Neural cell (in vitro differentiated cells): Measurements from ENCODE around the gene SMPX. TPM values are rescaled to one million over a fixed set of nuclear protein-coding genes. Genes with fewer than 3 reads are reported as not detected.

Experiments used
- H2AFZ ChIP-seq: fragments of 200-600, 300-800 bp; sonication (generic), shearing (Covaris generic); 2 replicates; pipeline ENCODE4 v1.6.0; 2014; ENCODE audit warnings: low read depth, mild to moderate bottlenecking, antibody characterized with exemption, low read length, moderate library complexity
- H3F3A ChIP-seq: fragments of 200-600 bp; shearing (Covaris generic); 2 replicates; pipeline ENCODE4 v1.6.1; 2016; ENCODE audit warnings: mild to moderate bottlenecking, moderate library complexity, mixed read lengths, antibody characterized with exemption, low read length; ENCODE audit not compliant: insufficient read depth, poor library complexity, severe bottlenecking
- H3K27ac ChIP-seq: fragments of 200-600, 300-800 bp; sonication (generic), shearing (Covaris generic); 2 replicates; pipeline ENCODE4 v1.5.1; 2014; ENCODE audit warnings: mild to moderate bottlenecking, low read length, moderate library complexity
- H3K27me3 ChIP-seq: fragments of 300-800, 200-600 bp; sonication (generic), shearing (Covaris generic); 2 replicates; pipeline ENCODE4 v1.6.0; 2014; ENCODE audit warnings: mild to moderate bottlenecking, low read depth, low read length, moderate library complexity; ENCODE audit not compliant: insufficient read depth
- H3K36me3 ChIP-seq: fragments of 300-800, 200-600 bp; sonication (generic), shearing (Covaris generic); 2 replicates; pipeline ENCODE4 v1.5.1; 2014; ENCODE audit warnings: mild to moderate bottlenecking, antibody characterized with exemption, low read length, moderate library complexity; ENCODE audit not compliant: insufficient read depth
- H3K4me2 ChIP-seq: fragments of 300-800, 200-600 bp; sonication (generic), shearing (Covaris generic); 2 replicates; pipeline ENCODE4 v1.6.0; 2014; ENCODE audit warnings: mild to moderate bottlenecking, low read length
- H3K4me3 ChIP-seq: fragments of 300-800, 200-600 bp; sonication (generic), shearing (Covaris generic); 2 replicates; pipeline ENCODE4 v1.5.1; 2014; ENCODE audit warnings: mild to moderate bottlenecking, low read length, moderate library complexity
- H3K79me2 ChIP-seq: fragments of 200-600 bp; shearing (Covaris generic); replicated peaks from 2 replicates; pipeline ENCODE4 v1.6.0; 2014; ENCODE audit warnings: mild to moderate bottlenecking, low read length, moderate library complexity; ENCODE audit not compliant: insufficient read depth
- H3K9ac ChIP-seq: fragments of 300-800, 200-600 bp; sonication (generic), shearing (Covaris generic); 2 replicates; pipeline ENCODE4 v1.6.1; 2016; ENCODE audit warnings: mild to moderate bottlenecking, low read length, mixed read lengths
- H3K9me2 ChIP-seq: fragments of 200-600 bp; shearing (Covaris generic); 2 replicates; pipeline ENCODE4 v1.6.1; 2016; ENCODE audit warnings: mild to moderate bottlenecking, low read length, mixed read lengths; ENCODE audit not compliant: insufficient read depth
- H3K9me3 ChIP-seq: fragments of 200-600, 300-800 bp; sonication (generic), shearing (Covaris generic); 2 replicates; pipeline ENCODE4 v1.6.1; 2016; ENCODE audit warnings: mild to moderate bottlenecking, mixed run types, low read length, moderate library complexity, mixed read lengths
- H4K20me1 ChIP-seq: fragments of 200-600 bp; shearing (Covaris generic); 2 replicates; pipeline ENCODE4 v1.6.1; 2016; ENCODE audit warnings: mild to moderate bottlenecking, mixed run types; ENCODE audit not compliant: insufficient read depth
- EP300 ChIP-seq: fragments of 450-650 bp; conservative IDR thresholded peaks from 2 replicates; pipeline ENCODE4 v1.6.1; 2014; ENCODE audit warnings: antibody characterized with exemption, mild to moderate bottlenecking, moderate library complexity; ENCODE audit not compliant: poor library complexity, severe bottlenecking
- EZH2 ChIP-seq: fragments of 200-600, 300-800 bp; shearing (Covaris generic), sonication (generic); IDR thresholded peaks from 2 replicates; pipeline ENCODE4 v1.6.1; 2014; ENCODE audit warnings: antibody characterized with exemption, low read length, borderline replicate concordance, mild to moderate bottlenecking; ENCODE audit not compliant: insufficient read depth, poor library complexity, severe bottlenecking
- MXI1 ChIP-seq: fragments of 450-650 bp; conservative IDR thresholded peaks from 2 replicates; pipeline ENCODE4 v1.6.1; 2014; ENCODE audit warnings: antibody characterized with exemption, mild to moderate bottlenecking; ENCODE audit not compliant: poor library complexity, severe bottlenecking
- POLR2AphosphoS5 ChIP-seq: IDR thresholded peaks from 2 replicates; pipeline ENCODE4 v1.6.1; 2012
- RAD21 ChIP-seq: fragments of 450-650 bp; conservative IDR thresholded peaks from 2 replicates; pipeline ENCODE4 v1.6.1; 2014; ENCODE audit warnings: antibody characterized with exemption, mild to moderate bottlenecking, moderate library complexity
- REST ChIP-seq: IDR thresholded peaks from 2 replicates; pipeline ENCODE4 v1.6.1; 2012; ENCODE audit warnings: borderline replicate concordance
- SMC3 ChIP-seq: fragments of 450-650 bp; conservative IDR thresholded peaks from 2 replicates; pipeline ENCODE4 v1.6.1; 2014; ENCODE audit warnings: antibody characterized with exemption, mild to moderate bottlenecking, moderate library complexity; ENCODE audit not compliant: poor library complexity
- TAF1 ChIP-seq: IDR thresholded peaks from 2 replicates; pipeline ENCODE4 v1.6.1; 2012; ENCODE audit warnings: low read depth
- polyA plus RNA-seq: library from polyadenylated mRNA; depleted of rRNA; stranded (reverse); fragments of >200 nt; gene quantifications from 2 replicates; pipeline ENCODE4 v1.2.3, GENCODE V29; 2014
- TF ChIP-seq, protein P1 (sequence below): fragments of 450-650 bp; IDR thresholded peaks from 2 replicates; pipeline ENCODE4 v1.5.1; 2014; ENCODE audit warnings: antibody characterized with exemption, mild to moderate bottlenecking, moderate library complexity; ENCODE audit not compliant: poor library complexity, severe bottlenecking

Gene SMPX
- polyA plus RNA-seq, 1 donor from 2014 or later: 0.53 TPM

GRCh38 chrX:21799767-21800166 lies 41.9 kb upstream of the SMPX start:
- no peaks in the 10 kb centered on the region for H4K20me1 ChIP-seq
- no peaks in the 10 kb centered on the region for H3K79me2 ChIP-seq
- no peaks in the 10 kb centered on the region for H3K9me3 ChIP-seq
- H3K4me3 ChIP-seq: no peak overlapping the region
- no peaks in the 10 kb centered on the region for H3K27me3 ChIP-seq
- no peak overlapping the region for H3K4me2 ChIP-seq
- no peaks in the 10 kb centered on the region for H3F3A ChIP-seq
- no peaks in the 10 kb centered on the region for H3K36me3 ChIP-seq
- no peaks in the 10 kb centered on the region for H3K9me2 ChIP-seq
- no peak overlapping the region for H2AFZ ChIP-seq
- TF ChIP-seq POLR2AphosphoS5 (no peak), RAD21 (no peak), TAF1 (no peak), REST (no peak), MXI1 (no peak), SMC3 (no peak), EZH2 (no peak), EP300 (no peak)
- TF ChIP-seq, protein P1, sequence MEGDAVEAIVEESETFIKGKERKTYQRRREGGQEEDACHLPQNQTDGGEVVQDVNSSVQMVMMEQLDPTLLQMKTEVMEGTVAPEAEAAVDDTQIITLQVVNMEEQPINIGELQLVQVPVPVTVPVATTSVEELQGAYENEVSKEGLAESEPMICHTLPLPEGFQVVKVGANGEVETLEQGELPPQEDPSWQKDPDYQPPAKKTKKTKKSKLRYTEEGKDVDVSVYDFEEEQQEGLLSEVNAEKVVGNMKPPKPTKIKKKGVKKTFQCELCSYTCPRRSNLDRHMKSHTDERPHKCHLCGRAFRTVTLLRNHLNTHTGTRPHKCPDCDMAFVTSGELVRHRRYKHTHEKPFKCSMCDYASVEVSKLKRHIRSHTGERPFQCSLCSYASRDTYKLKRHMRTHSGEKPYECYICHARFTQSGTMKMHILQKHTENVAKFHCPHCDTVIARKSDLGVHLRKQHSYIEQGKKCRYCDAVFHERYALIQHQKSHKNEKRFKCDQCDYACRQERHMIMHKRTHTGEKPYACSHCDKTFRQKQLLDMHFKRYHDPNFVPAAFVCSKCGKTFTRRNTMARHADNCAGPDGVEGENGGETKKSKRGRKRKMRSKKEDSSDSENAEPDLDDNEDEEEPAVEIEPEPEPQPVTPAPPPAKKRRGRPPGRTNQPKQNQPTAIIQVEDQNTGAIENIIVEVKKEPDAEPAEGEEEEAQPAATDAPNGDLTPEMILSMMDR: no peak
- no peak overlapping the region for H3K27ac ChIP-seq
- H3K9ac ChIP-seq: no peak overlapping the region

DNA sequence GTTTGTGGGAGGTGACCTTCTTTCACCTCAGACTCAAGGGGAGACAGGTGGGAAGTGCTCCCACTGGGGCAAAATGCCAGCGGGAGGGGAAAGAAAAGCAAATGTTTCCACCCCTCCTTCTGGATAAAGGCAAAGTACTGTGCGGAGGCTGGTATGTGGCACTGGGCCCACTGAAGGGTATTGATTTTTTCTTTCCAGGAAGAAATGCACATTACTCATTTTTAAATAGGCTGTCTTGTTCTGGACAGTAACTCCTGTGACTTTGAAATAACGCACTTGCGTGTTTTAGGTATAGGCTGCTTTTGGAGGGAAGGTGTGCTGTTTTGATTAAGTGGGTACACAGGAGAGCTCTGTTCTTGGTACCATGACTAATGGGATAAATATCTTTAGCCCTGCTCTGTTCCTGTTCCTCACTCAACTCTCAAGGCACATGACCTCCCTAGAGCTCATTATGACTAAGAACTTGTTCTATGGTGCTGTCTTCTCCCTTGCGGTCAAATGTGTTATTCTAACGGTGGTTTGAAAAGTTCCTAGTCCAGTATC lies 40.8 kb upstream of the SMPX start:
- H3K9me3 ChIP-seq: no peaks in the 10 kb centered on the region
- no peaks in the 10 kb centered on the region for H4K20me1 ChIP-seq
- no peaks in the 10 kb centered on the region for H3F3A ChIP-seq
- no peak overlapping the region for H3K9ac ChIP-seq
- no peak overlapping the region for H3K4me3 ChIP-seq
- no peaks in the 10 kb centered on the region for H3K27me3 ChIP-seq
- H3K27ac ChIP-seq: no peak overlapping the region
- H3K9me2 ChIP-seq: no peaks in the 10 kb centered on the region
- no peak for TF ChIP-seq SMC3
- TF ChIP-seq EP300: no peak
- TF ChIP-seq, protein P1: no peak
- TF ChIP-seq POLR2AphosphoS5: no peak
- no peak for TF ChIP-seq RAD21
- no peak for TF ChIP-seq REST
- TF ChIP-seq EZH2: no peak
- TF ChIP-seq MXI1: no peak
- TF ChIP-seq TAF1: no peak
- H3K79me2 ChIP-seq: no peaks in the 10 kb centered on the region
- H3K36me3 ChIP-seq: no peaks in the 10 kb centered on the region
- no peak overlapping the region for H2AFZ ChIP-seq
- H3K4me2 ChIP-seq: no peak overlapping the region
